HG02840 (cell line): ENCODE results near the gene GLT8D2.

ENCODE experiments used
- ATAC-seq: cut with Tn5 transposase; IDR thresholded peaks from one replicate; pipeline ENCODE4 v1.9.1; 2021; ENCODE audit warnings: mild to moderate bottlenecking, moderate library complexity, moderate number of reproducible peaks; ENCODE audit not compliant: unreplicated experiment, low FRiP score

The GLT8D2 gene

GRCh38 chr12:104003596-104003995 lies 46.4 kb downstream of the GLT8D2 start:
- no peak for ATAC-seq

DNA sequence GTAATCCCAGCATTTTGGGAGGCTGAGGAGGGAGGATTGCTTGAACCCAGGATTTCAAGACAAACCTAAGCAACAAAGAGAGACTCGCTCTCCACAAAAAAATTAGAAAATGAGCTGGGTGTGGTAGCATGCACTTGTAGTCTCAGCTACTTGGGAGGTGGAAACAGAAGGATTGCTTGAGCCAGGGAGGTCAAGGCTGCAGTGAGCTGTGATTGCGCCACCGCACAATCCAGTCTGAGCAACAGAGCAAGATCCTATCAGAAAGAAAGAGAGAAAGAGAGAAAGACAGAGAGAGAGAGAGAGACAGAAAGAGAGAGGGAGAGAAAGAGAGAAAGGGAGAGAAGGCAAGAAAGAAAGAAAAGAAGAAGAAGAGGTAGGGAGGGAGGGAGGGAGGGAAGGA lies 47.3 kb downstream of the GLT8D2 start:
- no peak for ATAC-seq

- no peak for ATAC-seq
Measured at GRCh38 chr12:104000807-104001434, 49.1 kb downstream of the GLT8D2 start.

DNA sequence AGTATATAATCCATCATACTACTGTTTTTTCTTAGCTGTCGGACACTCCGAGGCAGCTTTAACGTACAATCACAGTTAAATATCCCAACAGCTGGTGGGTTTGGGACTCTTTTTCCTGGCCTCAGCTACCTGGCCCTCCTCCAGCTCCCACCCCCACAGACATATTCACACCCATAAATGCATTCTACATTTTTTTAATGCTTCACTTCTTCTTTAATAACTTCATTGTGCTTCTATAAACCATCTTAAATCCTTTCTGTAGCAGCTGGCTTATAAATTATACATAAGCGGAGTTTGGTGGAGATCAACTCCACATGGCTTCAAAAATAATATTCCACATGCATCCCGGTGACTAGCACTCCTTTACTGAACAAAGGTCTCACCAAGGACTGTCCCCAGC lies 51.0 kb downstream of the GLT8D2 start:
- ATAC-seq = no peak

DNA sequence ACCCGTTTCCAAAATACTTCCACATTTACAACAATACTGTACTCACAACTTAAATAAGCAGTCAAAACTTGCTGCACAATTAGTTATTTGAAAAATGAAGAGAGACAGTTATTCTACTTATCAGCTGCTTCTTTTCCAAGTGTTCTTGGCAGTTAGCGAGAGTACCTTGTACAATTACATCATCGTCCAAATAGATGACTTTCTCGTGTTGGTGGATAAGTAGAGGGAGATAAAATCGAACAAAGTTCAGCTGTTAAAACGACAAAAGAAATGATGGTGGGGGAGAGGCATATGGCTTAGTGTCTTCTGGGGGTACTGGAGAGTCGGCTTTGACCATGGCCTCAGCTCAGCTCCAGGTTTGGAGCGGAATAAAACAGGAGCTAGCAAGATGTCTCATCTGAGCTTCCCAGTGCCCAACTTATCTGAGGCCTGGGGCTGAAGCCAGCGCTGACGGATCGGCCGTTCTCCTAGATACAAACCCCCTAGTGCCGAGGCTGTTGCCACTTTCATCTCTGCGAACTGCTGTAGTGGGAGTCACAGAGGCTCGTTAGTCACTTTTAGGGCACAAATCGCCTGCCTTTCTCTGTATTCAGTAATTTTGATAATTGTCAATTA lies 52.6 kb downstream of the GLT8D2 start:
- ATAC-seq = no peak

GRCh38 chr12:103996595-103996994 lies 53.4 kb downstream of the GLT8D2 start:
- ATAC-seq = no peak

DNA sequence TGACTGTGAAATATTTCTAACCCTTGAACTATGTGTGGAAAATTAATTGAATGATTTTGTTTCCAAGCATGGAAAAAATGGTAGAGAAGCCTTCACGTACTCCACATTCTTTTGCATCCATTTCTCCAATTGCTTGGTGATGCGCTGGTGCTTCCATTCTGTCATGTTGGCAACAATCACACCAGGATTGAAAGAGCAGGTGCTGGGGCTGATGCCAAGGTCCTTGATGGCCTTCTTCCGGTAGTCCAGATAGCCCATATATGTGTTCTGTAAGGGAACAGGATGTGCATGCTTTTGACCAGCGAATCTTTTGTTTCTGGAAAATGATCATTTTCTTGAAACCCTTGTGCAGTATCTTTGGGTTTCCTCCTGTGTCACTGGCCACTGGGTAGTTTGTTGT lies 55.8 kb downstream of the GLT8D2 start:
- no peak for ATAC-seq

GRCh38 chr12:103986829-103987228 lies 63.2 kb downstream of the GLT8D2 start:
- ATAC-seq = no peak

DNA sequence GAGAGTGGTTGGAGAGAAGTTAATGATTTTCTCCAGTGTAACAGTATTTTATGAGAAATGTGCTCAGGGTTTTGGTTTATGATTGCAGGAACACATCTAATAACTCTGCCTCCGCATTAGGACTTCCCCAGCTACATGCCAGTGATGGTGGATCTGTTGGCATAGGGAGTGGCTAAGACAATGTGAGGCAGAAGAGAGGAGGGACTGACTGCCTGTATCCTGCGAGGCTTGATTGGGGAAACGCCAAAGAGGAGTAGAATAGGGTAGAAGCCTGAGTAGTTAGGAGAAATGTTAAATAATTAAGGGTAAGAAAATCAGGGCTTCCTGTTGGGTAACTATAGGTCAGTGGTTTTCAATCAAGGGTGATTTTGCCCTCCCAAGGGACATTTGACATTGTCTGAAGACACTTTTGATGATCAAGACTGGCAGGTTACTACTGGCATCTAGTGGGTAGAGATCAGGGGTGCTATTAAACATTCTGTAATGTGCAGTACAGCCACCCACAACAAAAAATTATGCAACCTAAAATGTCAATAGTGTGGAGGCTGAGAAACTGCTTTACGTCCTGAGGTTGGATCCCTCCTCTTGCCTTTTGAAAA lies 71.5 kb downstream of the GLT8D2 start:
- ATAC-seq = no peak

DNA sequence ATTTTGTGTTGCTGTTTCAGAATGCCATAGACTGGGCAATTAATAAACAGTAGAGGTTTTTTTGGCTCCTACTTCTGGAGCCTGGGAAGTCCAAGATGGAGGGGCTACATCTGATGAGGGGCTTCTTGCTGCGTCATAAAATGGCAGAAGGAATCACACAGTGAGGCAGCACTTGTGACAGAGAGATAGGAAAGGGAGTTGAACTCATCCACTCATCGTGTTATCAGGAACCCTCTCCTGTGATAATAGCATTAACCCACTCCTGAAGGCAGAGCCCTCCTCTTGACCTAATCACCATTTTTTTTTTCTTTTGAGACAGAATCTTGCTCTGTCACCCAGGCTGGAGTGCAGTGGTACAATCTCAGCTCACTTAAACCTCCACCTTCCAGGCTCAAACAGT lies 74.6 kb downstream of the GLT8D2 start:
- no peak for ATAC-seq

- ATAC-seq = no peak
Measured at GRCh38 chr12:103973909-103974308, 76.1 kb downstream of the GLT8D2 start.

DNA sequence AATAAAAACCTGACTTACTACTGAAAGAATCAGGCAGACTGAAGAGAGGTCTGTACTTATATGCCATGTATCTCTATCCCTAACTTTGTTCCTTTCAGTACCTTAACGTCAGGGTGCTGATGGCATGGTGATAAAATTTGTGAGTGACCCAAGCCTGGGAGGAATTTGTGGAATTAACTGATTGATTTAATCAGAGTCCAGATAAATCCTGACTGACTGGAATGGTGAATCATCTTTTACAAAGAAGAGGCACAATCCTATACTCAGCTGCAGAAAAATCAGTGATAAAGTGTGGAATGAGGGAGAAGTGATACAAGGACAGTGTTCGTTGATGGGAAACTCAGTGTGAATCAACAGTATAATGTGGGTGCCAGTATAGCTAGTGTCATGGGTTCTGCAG lies 80.6 kb downstream of the GLT8D2 start:
- no peak for ATAC-seq

- no peak for ATAC-seq
Measured at GRCh38 chr12:103966736-103967135, 83.3 kb downstream of the GLT8D2 start.

DNA sequence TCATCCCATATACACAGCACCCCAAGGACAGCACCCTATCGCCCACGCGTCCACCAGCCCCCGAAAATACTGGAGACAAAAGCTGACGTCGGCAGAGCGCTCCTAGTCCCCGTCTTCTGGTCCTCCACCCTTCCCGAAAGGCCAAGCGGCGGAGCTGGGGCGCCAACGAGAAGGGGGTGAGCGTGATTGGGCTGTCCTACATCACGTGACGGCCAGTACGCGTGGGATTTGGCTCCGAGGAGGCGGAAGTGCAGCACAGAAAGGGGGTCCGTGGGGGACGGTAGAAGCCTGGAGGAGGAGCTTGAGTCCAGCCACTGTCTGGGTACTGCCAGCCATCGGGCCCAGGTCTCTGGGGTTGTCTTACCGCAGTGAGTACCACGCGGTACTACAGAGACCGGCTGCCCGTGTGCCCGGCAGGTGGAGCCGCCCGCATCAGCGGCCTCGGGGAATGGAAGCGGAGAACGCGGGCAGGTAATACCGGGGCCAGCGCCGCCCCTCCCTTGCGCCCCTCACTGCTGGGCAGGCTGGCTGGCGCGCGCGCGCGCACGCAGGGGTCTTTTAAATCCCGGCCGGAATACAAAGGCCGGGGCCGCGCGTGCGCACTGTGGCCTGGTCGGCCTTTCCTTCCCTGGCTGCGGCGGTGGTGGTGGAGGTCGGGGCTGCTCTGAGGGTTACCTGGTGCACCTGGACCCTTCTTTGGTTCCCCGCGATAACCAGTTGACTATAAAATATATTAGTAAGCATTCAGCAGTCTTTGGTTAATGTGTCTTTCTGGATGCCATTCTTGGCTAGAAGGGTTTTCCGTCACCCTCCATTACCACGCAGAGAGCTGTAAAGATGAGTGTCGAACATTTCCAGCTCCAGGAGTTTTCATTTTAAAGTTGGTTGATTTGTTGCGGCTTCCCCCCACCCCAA lies 84.1 kb downstream of the GLT8D2 start, which contains the start of gene TDG:
Gene TDG (plus strand): TSS at position 283 of the 915 bp plus-strand sequence. CDS start 166 bp downstream, at position 449.
- peak; percentile 93 for ATAC-seq

- ATAC-seq = no peak
Measured at GRCh38 chr12:103965255-103965589, 84.8 kb downstream of the GLT8D2 start.

DNA sequence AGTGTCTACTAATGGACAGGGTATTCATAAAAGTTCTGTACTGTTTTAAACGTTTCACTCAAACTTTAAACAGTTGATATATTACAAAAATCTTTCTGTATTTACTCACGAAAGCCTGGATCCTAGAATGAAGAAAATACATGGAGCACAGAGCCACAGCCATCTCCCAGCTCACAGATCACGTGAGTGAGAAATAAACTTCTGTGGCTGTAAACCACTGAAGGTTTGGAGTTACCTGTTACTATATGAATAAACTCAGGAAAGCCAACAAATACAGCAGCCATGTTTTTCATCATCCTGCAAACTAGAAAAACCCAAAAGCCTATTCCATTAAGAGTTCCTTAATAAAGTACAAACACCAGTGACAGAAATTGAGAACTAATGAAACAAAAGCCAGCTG lies 85.2 kb downstream of the GLT8D2 start:
- no peak for ATAC-seq

DNA sequence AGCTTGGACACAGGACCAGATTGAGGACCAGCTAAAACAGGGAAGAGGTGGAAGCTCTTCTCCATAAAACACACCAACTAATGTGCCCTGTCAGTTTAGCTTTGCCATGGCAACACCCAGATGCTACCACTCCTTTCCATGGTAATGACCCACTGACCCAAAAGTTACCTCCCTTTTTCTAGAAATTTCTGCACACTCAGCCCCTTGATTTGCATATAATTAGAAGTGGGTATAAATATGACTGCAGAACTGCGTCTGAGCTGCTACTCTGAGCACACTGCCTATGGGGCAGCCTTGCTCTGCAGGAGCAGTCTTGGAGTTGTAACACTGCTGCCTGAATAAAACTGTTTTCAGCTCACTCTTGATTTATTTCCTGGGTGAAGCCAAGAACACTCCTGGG lies 87.5 kb downstream of the GLT8D2 start:
- ATAC-seq = no peak

GRCh38 chr12:103960616-103961227 lies 89.3 kb downstream of the GLT8D2 start:
- ATAC-seq = no peak

GRCh38 chr12:103958621-103959020 lies 91.4 kb downstream of the GLT8D2 start:
- ATAC-seq = no peak

DNA sequence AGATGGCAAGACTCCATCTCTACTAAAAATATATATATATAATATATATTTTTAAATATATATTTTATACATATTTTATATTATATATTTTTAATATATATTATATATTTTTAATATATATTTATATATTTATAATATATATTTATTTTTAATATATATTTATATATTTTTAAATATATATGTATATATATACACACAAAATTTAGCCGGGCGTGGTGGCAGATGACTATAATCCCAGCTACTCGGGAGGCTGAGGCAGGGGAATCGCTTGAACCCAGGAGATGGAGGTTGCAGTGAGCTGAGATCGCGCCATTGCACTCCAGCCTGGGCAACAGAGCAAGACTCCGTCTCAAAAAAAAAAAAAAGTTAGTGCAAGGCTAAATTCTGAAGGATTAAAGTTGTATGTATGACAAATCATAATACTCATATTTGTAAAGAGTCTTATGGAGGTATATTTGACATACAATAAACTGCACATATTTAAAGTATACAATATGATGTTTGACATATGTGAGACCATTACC lies 92.1 kb downstream of the GLT8D2 start:
- ATAC-seq = no peak
